Activated naive CD8-positive, alpha-beta T cell treated with anti-CD3 and anti-CD28 coated beads for 36 hours (primary cell): ENCODE measurements around the gene IDH3B. TPM values are rescaled to one million over a fixed set of nuclear protein-coding genes. Genes with fewer than 3 reads are reported as not detected.
A peak's percentile ranks its signal among the peaks of the same experiment; 100 is the strongest.

Experiments used
- DNase-seq: peaks from one replicate; pipeline ENCODE4 v3.0.0; 2021
- H3K27ac Mint-ChIP-seq: one replicate; pipeline ENCODE4 v1.8.0; 2022; ENCODE audit warnings: mild to moderate bottlenecking, moderate library complexity, mixed read lengths
- H3K27me3 Mint-ChIP-seq: one replicate; pipeline ENCODE4 v1.8.0; 2022; ENCODE audit warnings: mild to moderate bottlenecking, mixed read lengths
- H3K36me3 Mint-ChIP-seq: one replicate; pipeline ENCODE4 v1.8.0; 2021; ENCODE audit warnings: mild to moderate bottlenecking, mixed read lengths
- H3K4me1 Mint-ChIP-seq: one replicate; pipeline ENCODE4 v1.8.0; 2021; ENCODE audit warnings: mixed read lengths
- H3K4me3 Mint-ChIP-seq: one replicate; pipeline ENCODE4 v1.8.0; 2022; ENCODE audit warnings: mild to moderate bottlenecking, moderate library complexity, mixed read lengths
- H3K9me3 Mint-ChIP-seq: one replicate; pipeline ENCODE4 v1.8.0; 2022; ENCODE audit warnings: mixed read lengths
- total RNA-seq, 2 experiments: library from RNA; stranded (reverse); gene quantifications; one replicate each; pipeline ENCODE4 v1.2.3, GENCODE V29; 2021

The IDH3B gene
- total RNA-seq, 2 experiments from 2014 or later: 143 to 147 TPM

- Mint-ChIP-seq H3K27me3 (peaks cover 6% of the 10 kb centered on the region), H3K36me3 (peaks cover 62% of the 10 kb centered on the region), H3K4me1 (peaks cover 35% of the 10 kb centered on the region), H3K27ac (peak overlapping the region; percentile 92), H3K4me3 (peak overlapping the region; percentile 90), H3K9me3 (no peaks in the 10 kb centered on the region)
- DNase-seq: no peak
Measured at GRCh38 chr20:2655331-2656116, 8.5 kb downstream of the IDH3B start.

- H3K27ac Mint-ChIP-seq: peak overlapping the region; percentile 92
- peak overlapping the region; percentile 90 for H3K4me3 Mint-ChIP-seq
- DNase-seq: no peak
- peaks cover 6% of the 10 kb centered on the region for H3K27me3 Mint-ChIP-seq
- peaks cover 63% of the 10 kb centered on the region for H3K36me3 Mint-ChIP-seq
- H3K4me1 Mint-ChIP-seq: peaks cover 38% of the 10 kb centered on the region
- H3K9me3 Mint-ChIP-seq: no peaks in the 10 kb centered on the region
Measured at GRCh38 chr20:2654831-2655230, 9.2 kb downstream of the IDH3B start.

GRCh38 chr20:2654384-2654822, 9.6 kb downstream of the IDH3B start:
- H3K36me3 Mint-ChIP-seq: peaks cover 63% of the 10 kb centered on the region
- no peak for DNase-seq
- peaks cover 6% of the 10 kb centered on the region for H3K27me3 Mint-ChIP-seq
- H3K4me3 Mint-ChIP-seq: peak overlapping the region; percentile 90
- H3K27ac Mint-ChIP-seq: peak overlapping the region; percentile 92
- peaks cover 41% of the 10 kb centered on the region for H3K4me1 Mint-ChIP-seq
- H3K9me3 Mint-ChIP-seq: no peaks in the 10 kb centered on the region

- Mint-ChIP-seq H3K4me3 (peak overlapping the region; percentile 90), H3K36me3 (peaks cover 60% of the 10 kb centered on the region), H3K27ac (peak overlapping the region; percentile 92), H3K4me1 (peaks cover 41% of the 10 kb centered on the region), H3K27me3 (peaks cover 6% of the 10 kb centered on the region), H3K9me3 (no peaks in the 10 kb centered on the region)
- DNase-seq: no peak
Measured at GRCh38 chr20:2653556-2654383, 10.2 kb downstream of the IDH3B start.

- peak overlapping the region; percentile 92 for H3K27ac Mint-ChIP-seq
- peaks cover 6% of the 10 kb centered on the region for H3K27me3 Mint-ChIP-seq
- DNase-seq: no peak
- peaks cover 55% of the 10 kb centered on the region for H3K36me3 Mint-ChIP-seq
- H3K4me3 Mint-ChIP-seq: peak overlapping the region; percentile 90
- peaks cover 41% of the 10 kb centered on the region for H3K4me1 Mint-ChIP-seq
- no peaks in the 10 kb centered on the region for H3K9me3 Mint-ChIP-seq
Measured at GRCh38 chr20:2652724-2653555, 11.1 kb downstream of the IDH3B start.

GRCh38 chr20:2651772-2652723, 12.0 kb downstream of the IDH3B start, which contains the start of gene NOP56:
Gene NOP56, plus strand, starts transcription at chr20:2652632. Its CDS starts 29 bp downstream, at chr20:2652661.
- Mint-ChIP-seq H3K4me3 (peak within 1 kb of the TSS; percentile 90), H3K4me1 (peaks cover 41% of the 10 kb centered on the region), H3K27ac (peak within 1 kb of the TSS; percentile 93), H3K36me3 (peaks cover 49% of the 10 kb centered on the region), H3K27me3 (peaks cover 6% of the 10 kb centered on the region), H3K9me3 (no peaks in the 10 kb centered on the region)
- peak; percentile 97 for DNase-seq

- H3K4me3 Mint-ChIP-seq: no peak overlapping the region
Measured at GRCh38 chr20:2643708-2644107, 20.3 kb downstream of the IDH3B start.

GRCh38 chr20:2640899-2641298, 23.1 kb downstream of the IDH3B start:
- H3K36me3 Mint-ChIP-seq: peaks cover 4% of the 10 kb centered on the region
- no peak overlapping the region for H3K27ac Mint-ChIP-seq
- H3K4me1 Mint-ChIP-seq: no peaks in the 10 kb centered on the region
- H3K9me3 Mint-ChIP-seq: no peaks in the 10 kb centered on the region
- H3K27me3 Mint-ChIP-seq: no peaks in the 10 kb centered on the region
- no peak overlapping the region for H3K4me3 Mint-ChIP-seq
- DNase-seq: no peak

More at GRCh38 chr20:2643708-2644107, 20.3 kb downstream of the IDH3B start:
- H3K4me1 Mint-ChIP-seq: peaks cover 3% of the 10 kb centered on the region
- no peak for DNase-seq
- peaks cover 4% of the 10 kb centered on the region for H3K36me3 Mint-ChIP-seq
- H3K27me3 Mint-ChIP-seq: no peaks in the 10 kb centered on the region
- no peak overlapping the region for H3K27ac Mint-ChIP-seq
- H3K9me3 Mint-ChIP-seq: no peaks in the 10 kb centered on the region

GRCh38 chr20:2640260-2640659, 23.8 kb downstream of the IDH3B start:
- H3K4me3 Mint-ChIP-seq: no peak overlapping the region
- no peaks in the 10 kb centered on the region for H3K9me3 Mint-ChIP-seq
- no peak overlapping the region for H3K27ac Mint-ChIP-seq
- H3K4me1 Mint-ChIP-seq: no peaks in the 10 kb centered on the region
- H3K36me3 Mint-ChIP-seq: peaks cover 4% of the 10 kb centered on the region
- no peaks in the 10 kb centered on the region for H3K27me3 Mint-ChIP-seq
- DNase-seq: no peak

GRCh38 chr20:2637246-2637645, 26.8 kb downstream of the IDH3B start:
- no peak overlapping the region for H3K27ac Mint-ChIP-seq
- no peaks in the 10 kb centered on the region for H3K9me3 Mint-ChIP-seq
- H3K27me3 Mint-ChIP-seq: peaks cover 5% of the 10 kb centered on the region
- H3K36me3 Mint-ChIP-seq: no peaks in the 10 kb centered on the region
- H3K4me1 Mint-ChIP-seq: no peaks in the 10 kb centered on the region
- no peak for DNase-seq
- H3K4me3 Mint-ChIP-seq: no peak overlapping the region

- peaks cover 19% of the 10 kb centered on the region for H3K27me3 Mint-ChIP-seq
- DNase-seq: no peak
- H3K4me3 Mint-ChIP-seq: no peak overlapping the region
- no peaks in the 10 kb centered on the region for H3K4me1 Mint-ChIP-seq
- peaks cover 8% of the 10 kb centered on the region for H3K9me3 Mint-ChIP-seq
- H3K27ac Mint-ChIP-seq: no peak overlapping the region
- no peaks in the 10 kb centered on the region for H3K36me3 Mint-ChIP-seq
Measured at GRCh38 chr20:2633381-2633780, 30.6 kb downstream of the IDH3B start.

- Mint-ChIP-seq H3K4me1 (no peaks in the 10 kb centered on the region), H3K36me3 (no peaks in the 10 kb centered on the region), H3K27ac (no peak overlapping the region), H3K27me3 (peaks cover 19% of the 10 kb centered on the region), H3K9me3 (peaks cover 8% of the 10 kb centered on the region), H3K4me3 (no peak overlapping the region)
- no peak for DNase-seq
Measured at GRCh38 chr20:2631228-2631627, 32.8 kb downstream of the IDH3B start.

- H3K27ac Mint-ChIP-seq: no peak overlapping the region
- DNase-seq: no peak
- H3K4me1 Mint-ChIP-seq: no peaks in the 10 kb centered on the region
- H3K27me3 Mint-ChIP-seq: peaks cover 14% of the 10 kb centered on the region
- no peak overlapping the region for H3K4me3 Mint-ChIP-seq
- H3K36me3 Mint-ChIP-seq: no peaks in the 10 kb centered on the region
- H3K9me3 Mint-ChIP-seq: peaks cover 8% of the 10 kb centered on the region
Measured at GRCh38 chr20:2626853-2627541, 37.0 kb downstream of the IDH3B start.
